Measurements from ENCODE around the gene ANKRD18B.
"Not testable (repeated sequence)": the region's sequence is repeated elsewhere in the genome, so short reads cannot be mapped to it uniquely, and the experiment has no call there.

The ANKRD18B gene

GRCh38 chr9:33535541-33535940 is 11.5 kb downstream of the ANKRD18B start:
- H3K4me3 ChIP-seq (ENCODE audit: low read depth, low read length): no peak overlapping the region
- TF ChIP-seq CTCF (IDR thresholded peaks at IDR 0.05; ENCODE audit: low read depth, low read length): no peak

GRCh38 chr9:33543463-33543862 is 19.4 kb downstream of the ANKRD18B start:
- not testable (repeated sequence) for H3K4me3 ChIP-seq (ENCODE audit: low read depth, low read length)

GRCh38 chr9:33545715-33546114 is 21.7 kb downstream of the ANKRD18B start:
- H3K4me3 ChIP-seq (ENCODE audit: low read depth, low read length): not testable (repeated sequence)

GRCh38 chr9:33548816-33549215 is 24.8 kb downstream of the ANKRD18B start:
- H3K4me3 ChIP-seq (ENCODE audit: low read depth, low read length): not testable (repeated sequence)

- H3K4me3 ChIP-seq (ENCODE audit: low read depth, low read length): not testable (repeated sequence)
Measured at GRCh38 chr9:33549418-33549817, 25.4 kb downstream of the ANKRD18B start.

- H3K4me3 ChIP-seq (ENCODE audit: low read depth, low read length): not testable (repeated sequence)
Measured at GRCh38 chr9:33551183-33551582, 27.1 kb downstream of the ANKRD18B start.

- H3K4me3 ChIP-seq (ENCODE audit: low read depth, low read length): not testable (repeated sequence)
Measured at GRCh38 chr9:33552315-33552725, 28.3 kb downstream of the ANKRD18B start.

GRCh38 chr9:33560217-33560616 is 36.2 kb downstream of the ANKRD18B start:
- H3K4me3 ChIP-seq (ENCODE audit: low read depth, low read length): not testable (repeated sequence)

GRCh38 chr9:33562196-33562595 is 38.1 kb downstream of the ANKRD18B start:
- not testable (repeated sequence) for H3K4me3 ChIP-seq (ENCODE audit: low read depth, low read length)

- H3K4me3 ChIP-seq (ENCODE audit: low read depth, low read length): not testable (repeated sequence)
Measured at GRCh38 chr9:33567776-33568175, 43.7 kb downstream of the ANKRD18B start.

- not testable (repeated sequence) for H3K4me3 ChIP-seq (ENCODE audit: low read depth, low read length)
Measured at GRCh38 chr9:33577786-33578185, 53.7 kb downstream of the ANKRD18B start.

GRCh38 chr9:33579996-33580395 is 55.9 kb downstream of the ANKRD18B start:
- H3K4me3 ChIP-seq (ENCODE audit: low read depth, low read length): not testable (repeated sequence)

GRCh38 chr9:33582686-33583085 is 58.6 kb downstream of the ANKRD18B start:
- H3K4me3 ChIP-seq (ENCODE audit: low read depth, low read length): not testable (repeated sequence)

- not testable (repeated sequence) for H3K4me3 ChIP-seq (ENCODE audit: low read depth, low read length)
Measured at GRCh38 chr9:33586128-33586527, 62.1 kb downstream of the ANKRD18B start.

- H3K4me3 ChIP-seq (ENCODE audit: low read depth, low read length): not testable (repeated sequence)
Measured at GRCh38 chr9:33587799-33588198, 63.7 kb downstream of the ANKRD18B start.

GRCh38 chr9:33588876-33589275 is 64.8 kb downstream of the ANKRD18B start:
- H3K4me3 ChIP-seq (ENCODE audit: low read depth, low read length): not testable (repeated sequence)

- not testable (repeated sequence) for H3K4me3 ChIP-seq (ENCODE audit: low read depth, low read length)
Measured at GRCh38 chr9:33590857-33591256, 66.8 kb downstream of the ANKRD18B start.

- H3K4me3 ChIP-seq (ENCODE audit: low read depth, low read length): not testable (repeated sequence)
Measured at GRCh38 chr9:33596974-33597373, 72.9 kb downstream of the ANKRD18B start.

GRCh38 chr9:33597386-33597785 is 73.3 kb downstream of the ANKRD18B start:
- not testable (repeated sequence) for H3K4me3 ChIP-seq (ENCODE audit: low read depth, low read length)

- H3K4me3 ChIP-seq (ENCODE audit: low read depth, low read length): not testable (repeated sequence)
Measured at GRCh38 chr9:33598796-33599379, 74.8 kb downstream of the ANKRD18B start.

GRCh38 chr9:33600911-33601310 is 76.9 kb downstream of the ANKRD18B start:
- H3K4me3 ChIP-seq (ENCODE audit: low read depth, low read length): not testable (repeated sequence)

Data from WI38 (cell line).